HepG2 (cell line): ENCODE measurements around the gene MRPL50. TPM values are rescaled to one million over a fixed set of nuclear protein-coding genes. Genes with fewer than 3 reads are reported as not detected.

ENCODE experiments used
- AKAP8 ChIP-seq: sonication (generic); formaldehyde crosslinking; IDR thresholded peaks from 2 replicates; pipeline ENCODE4 v1.5.1; 2020; ENCODE audit warnings: mild to moderate bottlenecking, missing genetic modification reagents
- E2F1 ChIP-seq: sonication (generic); formaldehyde crosslinking; IDR thresholded peaks from 2 replicates; pipeline ENCODE4 v1.5.0; 2020; ENCODE audit warnings: missing genetic modification reagents
- FOSL1 ChIP-seq: sonication (generic); formaldehyde crosslinking; IDR thresholded peaks from 2 replicates; pipeline ENCODE4 v1.9.0; 2021; ENCODE audit warnings: missing genetic modification reagents, borderline replicate concordance
- GABPB1 ChIP-seq: IDR thresholded peaks from 2 replicates; pipeline ENCODE4 v1.6.1; 2016; ENCODE audit warnings: mild to moderate bottlenecking, missing genetic modification reagents, moderate library complexity, missing compliant biosample characterization
- GTF3A ChIP-seq: sonication (generic); formaldehyde crosslinking; conservative IDR thresholded peaks from 2 replicates; pipeline ENCODE4 v1.4.0; 2020; ENCODE audit warnings: mild to moderate bottlenecking, missing genetic modification reagents
- GZF1 ChIP-seq: sonication (generic); formaldehyde crosslinking; IDR thresholded peaks from 2 replicates; pipeline ENCODE4 v1.5.1; 2020; ENCODE audit warnings: mild to moderate bottlenecking, missing genetic modification reagents
- HNF4A ChIP-seq: sonication (generic); formaldehyde crosslinking; IDR thresholded peaks from 2 replicates; pipeline ENCODE4 v1.4.0; 2020; ENCODE audit warnings: missing genetic modification reagents
- KDM4B ChIP-seq: sonication (generic); formaldehyde crosslinking; IDR thresholded peaks from 2 replicates; pipeline ENCODE4 v1.4.0; 2020; ENCODE audit warnings: missing genetic modification reagents
- KIAA2018 ChIP-seq: sonication (generic); formaldehyde crosslinking; IDR thresholded peaks from 2 replicates; pipeline ENCODE4 v1.5.0; 2020; ENCODE audit warnings: mild to moderate bottlenecking, missing genetic modification reagents, borderline replicate concordance
- MAX ChIP-seq: IDR thresholded peaks from 2 replicates; pipeline ENCODE4 v1.6.1; 2012; ENCODE audit warnings: inconsistent platforms
- NCOR1 ChIP-seq: fragments of 200-600 bp; sonication (generic); IDR thresholded peaks from 2 replicates; pipeline ENCODE4 v1.7.0; 2017; ENCODE audit warnings: antibody characterized with exemption, low read length, borderline replicate concordance
- NFYB ChIP-seq: sonication (generic); formaldehyde crosslinking; IDR thresholded peaks from 2 replicates; pipeline ENCODE4 v1.4.0; 2020; ENCODE audit warnings: missing genetic modification reagents
- NRL ChIP-seq: sonication (generic); formaldehyde crosslinking; IDR thresholded peaks from 2 replicates; pipeline ENCODE4 v1.5.0; 2020; ENCODE audit warnings: missing genetic modification reagents, mild to moderate bottlenecking, moderate library complexity, borderline replicate concordance
- POGZ ChIP-seq: sonication (generic); formaldehyde crosslinking; IDR thresholded peaks from 2 replicates; pipeline ENCODE4 v1.4.0; 2020; ENCODE audit warnings: mild to moderate bottlenecking, missing genetic modification reagents
- POLR2A ChIP-seq, 2 experiments: IDR thresholded peaks; 2 replicates each; pipeline ENCODE4 v1.6.1; 2011; ENCODE audit warnings: low read depth in 2 of 2, low read length in 2 of 2, mild to moderate bottlenecking in 1 of 2, moderate library complexity in 1 of 2; ENCODE audit not compliant: insufficient read depth in 1 of 2
- SKI ChIP-seq: fragments of 450-650 bp; IDR thresholded peaks from one replicate; pipeline ENCODE4 v1.6.1; 2018; ENCODE audit warnings: mild to moderate bottlenecking; ENCODE audit not compliant: partially characterized antibody
- SNAPC5 ChIP-seq: sonication (generic); formaldehyde crosslinking; IDR thresholded peaks from 2 replicates; pipeline ENCODE4 v1.8.1; 2023; ENCODE audit warnings: mild to moderate bottlenecking, missing genetic modification reagents, borderline replicate concordance
- ZBTB33 ChIP-seq: sonication (generic); formaldehyde crosslinking; IDR thresholded peaks from 2 replicates; pipeline ENCODE4 v1.4.0; 2020; ENCODE audit warnings: missing genetic modification reagents
- ZNF335 ChIP-seq: sonication (generic); formaldehyde crosslinking; IDR thresholded peaks from 2 replicates; pipeline ENCODE4 v1.4.0; 2020; ENCODE audit warnings: missing genetic modification reagents
- ZSCAN9 ChIP-seq: IDR thresholded peaks from 2 replicates; pipeline ENCODE4 v1.6.1; 2016; ENCODE audit warnings: borderline replicate concordance
- polyA plus RNA-seq, 8 experiments: library from polyadenylated mRNA; depleted of rRNA in 3 of 8; stranded (reverse) in 7 of 8; unstranded in 1 of 8; fragments of >200 nt; fragmentation: Illumina TruSeq in 4 of 8; extraction: Trizol in 4 of 8; gene quantifications; 2 replicates each; pipeline versions ENCODE4 v1.2.1 to v1.2.3, GENCODE V29; 2011 to 2016; ENCODE audit warnings: low read depth in 4 of 8, missing spikeins in 1 of 8, mixed read lengths in 1 of 8; ENCODE audit not compliant: insufficient read depth in 1 of 8
- total RNA-seq, 5 experiments: library from RNA; depleted of rRNA; stranded (reverse); fragments of >200 nt; fragmentation: Illumina TruSeq; extraction: Trizol; gene quantifications; 2 replicates each; pipeline ENCODE4 v1.2.3, GENCODE V29; 2016; ENCODE audit warnings: low read depth in 1 of 5

Gene MRPL50
- total and polyA plus RNA-seq, 2 of the 13 experiments (the other 11 are each of a cell fraction or from before 2014, with no cell fraction given), result 37.1 to 70.0 TPM

- TF ChIP-seq KIAA2018, result no peak
- TF ChIP-seq SNAPC5 (CRISPR knock-in tag), result no peak
- no peak for TF ChIP-seq ZBTB33 (CRISPR knock-in tag)
- peak; percentile 49; the same call in 1 of the 2 replicates for TF ChIP-seq MAX
- no peak for TF ChIP-seq ZNF335 (CRISPR knock-in tag)
- TF ChIP-seq KDM4B (CRISPR knock-in tag), result no peak
- TF ChIP-seq NFYB (CRISPR knock-in tag), result no peak
- TF ChIP-seq FOSL1, result no peak
- no peak for TF ChIP-seq NRL (CRISPR knock-in tag)
- TF ChIP-seq E2F1, result no peak
- TF ChIP-seq AKAP8 (CRISPR knock-in tag), result no peak
- TF ChIP-seq NCOR1, result peak; percentile 54; the same call in 1 of the 2 replicates
- TF ChIP-seq ZSCAN9, result no peak
- no peak for TF ChIP-seq SKI
- no peak for TF ChIP-seq GZF1 (CRISPR knock-in tag)
- TF ChIP-seq HNF4A (CRISPR knock-in tag), result peak; percentile 84
- TF ChIP-seq GTF3A (CRISPR knock-in tag), result no peak
- TF ChIP-seq GABPB1, result no peak
- TF ChIP-seq POGZ, result peak; percentile 61; the same call in 1 of the 2 replicates
- TF ChIP-seq POLR2A (IDR thresholded peaks at IDR 0.05; ENCODE audit: insufficient read depth in 1 of 2, low read depth in 2 of 2, low read length in 2 of 2), result no peak
Observed at GRCh38 chr9:101440714-101441230, 42.4 kb upstream of the MRPL50 start (continued).
